HL-60 (cell line): Measurements from ENCODE around the gene RHOF.
A peak's percentile ranks its signal among the peaks of the same experiment; 100 is the strongest.

Source experiments
- DNase-seq, 2 experiments: peaks; one replicate each; pipeline ENCODE4 v3.0.0-alpha.2; 2010 to 2020; ENCODE audit warnings: low read depth in 1 of 2, low spot score in 1 of 2
- H3K27ac ChIP-seq: fragments of 250-450 bp; sonication (Bioruptor Pico); replicated peaks from 2 replicates; pipeline ENCODE4 v1.5.1; 2020; ENCODE audit warnings: mild to moderate bottlenecking, moderate library complexity
- H3K27me3 ChIP-seq: fragments of 250-450 bp; sonication (Bioruptor Pico); 2 replicates; pipeline ENCODE4 v1.5.1; 2021; ENCODE audit warnings: mild to moderate bottlenecking, moderate library complexity; ENCODE audit not compliant: insufficient read depth, poor library complexity, severe bottlenecking
- H3K4me3 ChIP-seq: replicated peaks from 2 replicates; pipeline ENCODE4 v1.5.1; 2011; ENCODE audit warnings: mild to moderate bottlenecking, control low read depth, low read length; ENCODE audit not compliant: insufficient read depth
- CTCF ChIP-seq: IDR thresholded peaks from one replicate; pipeline ENCODE4 v1.5.1; 2011; ENCODE audit warnings: low read length, control low read depth, inconsistent platforms; ENCODE audit not compliant: insufficient read depth
- GABPA ChIP-seq: IDR thresholded peaks from 2 replicates; pipeline ENCODE4 v1.6.1; 2012; ENCODE audit warnings: low read depth
- POLR2AphosphoS5 ChIP-seq: IDR thresholded peaks from 2 replicates; pipeline ENCODE4 v1.6.1; 2012; ENCODE audit warnings: low read depth
- REST ChIP-seq: IDR thresholded peaks from 2 replicates; pipeline ENCODE4 v1.6.1; 2012; ENCODE audit warnings: low read depth; ENCODE audit not compliant: insufficient replicate concordance
- SPI1 ChIP-seq: IDR thresholded peaks from 2 replicates; pipeline ENCODE4 v1.6.1; 2012; ENCODE audit warnings: low read depth, mild to moderate bottlenecking, borderline replicate concordance

Gene RHOF

GRCh38 chr12:121784460-121784859 is 9.0 kb downstream of the RHOF start:
- TF ChIP-seq REST = no peak
- TF ChIP-seq CTCF = no peak
- no peak for TF ChIP-seq POLR2AphosphoS5
- TF ChIP-seq GABPA = no peak
- no peak for TF ChIP-seq SPI1
- Histone ChIP-seq H3K27me3 (no peaks in the 10 kb centered on the region), H3K27ac (no peak overlapping the region), H3K4me3 (no peak overlapping the region)
- no peak for DNase-seq

- Histone ChIP-seq H3K4me3 (no peak overlapping the region), H3K27ac (no peak overlapping the region), H3K27me3 (no peaks in the 10 kb centered on the region)
- no peak for DNase-seq
- no peak for TF ChIP-seq SPI1
- no peak for TF ChIP-seq GABPA
- no peak for TF ChIP-seq CTCF
- TF ChIP-seq REST = no peak
- TF ChIP-seq POLR2AphosphoS5 = no peak
Observed at GRCh38 chr12:121783766-121784165, 9.7 kb downstream of the RHOF start.

GRCh38 chr12:121781998-121782979 is 11.2 kb downstream of the RHOF start:
- DNase-seq = peak in 1 of 2 experiments; percentile 34
- Histone ChIP-seq H3K27me3 (no peaks in the 10 kb centered on the region), H3K4me3 (no peak overlapping the region), H3K27ac (no peak overlapping the region)
- no peak for TF ChIP-seq SPI1
- TF ChIP-seq CTCF = no peak
- TF ChIP-seq POLR2AphosphoS5 = no peak
- TF ChIP-seq GABPA = no peak
- TF ChIP-seq REST = no peak
